Esophagus (tissue), 2 donors: ENCODE data around the gene HSBP1. TPM values are rescaled to one million over a fixed set of nuclear protein-coding genes. Genes with fewer than 3 reads are reported as not detected.

Source experiments
- H3K27ac ChIP-seq, 2 donors: one replicate each; pipeline ENCODE4 v1.5.1; 2013; ENCODE audit warnings: low read depth in 2 of 2, mild to moderate bottlenecking in 2 of 2, inconsistent platforms in 1 of 2, low read length in 1 of 2, moderate library complexity in 1 of 2
- H3K27me3 ChIP-seq, 2 donors: one replicate each; pipeline ENCODE4 v1.6.1; 2013; ENCODE audit warnings: low read length in 2 of 2, control low read depth in 1 of 2, mild to moderate bottlenecking in 1 of 2; ENCODE audit not compliant: insufficient read depth in 2 of 2, control insufficient read depth in 1 of 2
- H3K36me3 ChIP-seq, 2 donors: one replicate each; pipeline ENCODE4 v1.6.1; 2013; ENCODE audit warnings: low read length in 1 of 2; ENCODE audit not compliant: control insufficient read depth in 2 of 2, insufficient read depth in 2 of 2
- H3K4me1 ChIP-seq, 2 donors: one replicate each; pipeline ENCODE4 v1.6.1; 2013; ENCODE audit warnings: low read length in 1 of 2; ENCODE audit not compliant: control insufficient read depth in 2 of 2, insufficient read depth in 2 of 2
- H3K4me3 ChIP-seq, 2 donors: one replicate each; pipeline ENCODE4 v1.5.1; 2013; ENCODE audit warnings: low read length in 2 of 2, mild to moderate bottlenecking in 2 of 2, low read depth in 1 of 2, moderate library complexity in 1 of 2
- H3K9me3 ChIP-seq, 2 donors: one replicate each; pipeline ENCODE4 v1.6.1; 2013; ENCODE audit warnings: mild to moderate bottlenecking in 2 of 2, low read depth in 1 of 2, low read length in 1 of 2, moderate library complexity in 1 of 2; ENCODE audit not compliant: control insufficient read depth in 2 of 2, insufficient read depth in 1 of 2
- WGBS, 2 donors: extraction: QIAGEN DNeasy Blood & Tissue Kit; methylation state at CpG; one replicate each; pipeline ENCODE4 v1.1.7; 2013; 5-methylcytosine and 5-hydroxymethylcytosine counted together
- polyA plus RNA-seq, 2 donors: library from polyadenylated mRNA; stranded (reverse); fragments of 200-250 nt; gene quantifications; one replicate each; pipeline ENCODE4 v1.2.3, GENCODE V29; 2013
- donor health status: healthy with polysubstance abuse.
- donor health status: Bipolar disorder and iron deficiency.

The HSBP1 gene
- polyA plus RNA-seq, 2 donors, result 46.2 to 80.6 TPM

GRCh38 chr16:83845263-83845662 is 37.5 kb downstream of the HSBP1 start:
- Histone ChIP-seq H3K27me3 (no peaks in the 10 kb centered on the region), H3K27ac (no peak overlapping the region), H3K4me3 (no peak overlapping the region), H3K9me3 (no peaks in the 10 kb centered on the region), H3K36me3 (no peaks in the 10 kb centered on the region), H3K4me1 (no peaks in the 10 kb centered on the region)
- 96 to 99% methylated on average over 7 to 8 of the region's 8 CpGs for WGBS, 2 donors

GRCh38 chr16:83847371-83848225 is 39.8 kb downstream of the HSBP1 start:
- no peak overlapping the region for H3K4me3 ChIP-seq
- 72 to 75% methylated on average over 14 of the region's 14 CpGs for WGBS, 2 donors
- no peaks in the 10 kb centered on the region for H3K27me3 ChIP-seq
- H3K36me3 ChIP-seq, result no peaks in the 10 kb centered on the region
- peaks cover 0 to 2% of the 10 kb centered on the region in 2 donors for H3K9me3 ChIP-seq
- no peaks in the 10 kb centered on the region for H3K4me1 ChIP-seq
- H3K27ac ChIP-seq, result no peak overlapping the region

- Histone ChIP-seq H3K4me1 (no peaks in the 10 kb centered on the region), H3K27ac (no peak overlapping the region), H3K27me3 (no peaks in the 10 kb centered on the region), H3K9me3 (peaks cover 0 to 2% of the 10 kb centered on the region in 2 donors), H3K36me3 (no peaks in the 10 kb centered on the region), H3K4me3 (no peak overlapping the region)
- WGBS, 2 donors, result 83 to 85% methylated on average over 6 of the region's 6 CpGs
Measured at GRCh38 chr16:83849421-83849820, 41.6 kb downstream of the HSBP1 start.

- Histone ChIP-seq H3K4me1 (no peaks in the 10 kb centered on the region), H3K27ac (no peak overlapping the region), H3K36me3 (no peaks in the 10 kb centered on the region), H3K4me3 (no peak overlapping the region), H3K27me3 (no peaks in the 10 kb centered on the region), H3K9me3 (peaks cover 0 to 2% of the 10 kb centered on the region in 2 donors)
- 73 to 79% methylated on average over 5 of the region's 5 CpGs for WGBS, 2 donors
Measured at GRCh38 chr16:83850947-83851346, 43.2 kb downstream of the HSBP1 start.

GRCh38 chr16:83851473-83851872 is 43.7 kb downstream of the HSBP1 start:
- H3K4me3 ChIP-seq, result no peak overlapping the region
- no peaks in the 10 kb centered on the region for H3K27me3 ChIP-seq
- 86 to 88% methylated on average over 4 of the region's 4 CpGs for WGBS, 2 donors
- no peak overlapping the region for H3K27ac ChIP-seq
- no peaks in the 10 kb centered on the region for H3K4me1 ChIP-seq
- peaks cover 0 to 2% of the 10 kb centered on the region in 2 donors for H3K9me3 ChIP-seq
- H3K36me3 ChIP-seq, result no peaks in the 10 kb centered on the region

GRCh38 chr16:83852774-83853173 is 45.0 kb downstream of the HSBP1 start:
- H3K9me3 ChIP-seq, result peaks cover 0 to 2% of the 10 kb centered on the region in 2 donors
- H3K4me3 ChIP-seq, result no peak overlapping the region
- no peak overlapping the region for H3K27ac ChIP-seq
- 91 to 92% methylated on average over 11 of the region's 11 CpGs for WGBS, 2 donors
- H3K36me3 ChIP-seq, result no peaks in the 10 kb centered on the region
- no peaks in the 10 kb centered on the region for H3K27me3 ChIP-seq
- H3K4me1 ChIP-seq, result no peaks in the 10 kb centered on the region

GRCh38 chr16:83853834-83854233 is 46.1 kb downstream of the HSBP1 start:
- Histone ChIP-seq H3K36me3 (no peaks in the 10 kb centered on the region), H3K27me3 (no peaks in the 10 kb centered on the region), H3K4me3 (no peak overlapping the region), H3K27ac (no peak overlapping the region), H3K9me3 (peaks cover 0 to 2% of the 10 kb centered on the region in 2 donors), H3K4me1 (no peaks in the 10 kb centered on the region)
- 94 to 95% methylated on average over 8 of the region's 8 CpGs for WGBS, 2 donors

- Histone ChIP-seq H3K4me1 (no peaks in the 10 kb centered on the region), H3K27ac (no peak overlapping the region), H3K27me3 (no peaks in the 10 kb centered on the region), H3K36me3 (no peaks in the 10 kb centered on the region), H3K4me3 (no peak overlapping the region), H3K9me3 (peaks cover 0 to 2% of the 10 kb centered on the region in 2 donors)
- WGBS, 2 donors, result 84 to 85% methylated on average over 9 of the region's 9 CpGs
Measured at GRCh38 chr16:83854420-83854819, 46.6 kb downstream of the HSBP1 start.

- 45 to 50% methylated on average over 4 of the region's 4 CpGs for WGBS, 2 donors
- no peaks in the 10 kb centered on the region for H3K27me3 ChIP-seq
- no peak overlapping the region for H3K27ac ChIP-seq
- H3K9me3 ChIP-seq, result peaks cover 0 to under 1% of the 10 kb centered on the region in 2 donors
- no peaks in the 10 kb centered on the region for H3K36me3 ChIP-seq
- H3K4me3 ChIP-seq, result no peak overlapping the region
- H3K4me1 ChIP-seq, result no peaks in the 10 kb centered on the region
Measured at GRCh38 chr16:83856792-83857191, 49.0 kb downstream of the HSBP1 start.

- H3K36me3 ChIP-seq, result no peaks in the 10 kb centered on the region
- H3K4me1 ChIP-seq, result no peaks in the 10 kb centered on the region
- no peaks in the 10 kb centered on the region for H3K27me3 ChIP-seq
- WGBS, 2 donors, result 70 to 76% methylated on average over 8 of the region's 8 CpGs
- H3K27ac ChIP-seq, result no peak overlapping the region
- no peak overlapping the region for H3K4me3 ChIP-seq
- no peaks in the 10 kb centered on the region for H3K9me3 ChIP-seq
Measured at GRCh38 chr16:83859265-83859664, 51.5 kb downstream of the HSBP1 start.
